HUES6 (cell line): ENCODE results near the gene CARHSP1.
"Not testable (repeated sequence)": the region's sequence is repeated elsewhere in the genome, so short reads cannot be mapped to it uniquely, and the experiment has no call there.

Experiments
- H3K27ac ChIP-seq: 2 replicates; pipeline ENCODE4 v1.7.0; 2013; ENCODE audit warnings: low read depth, mild to moderate bottlenecking, low read length, inconsistent platforms
- H3K27me3 ChIP-seq: 2 replicates; pipeline ENCODE4 v1.6.1; 2013; ENCODE audit warnings: low read length; ENCODE audit not compliant: control insufficient read depth, insufficient read depth
- H3K36me3 ChIP-seq: 2 replicates; pipeline ENCODE4 v1.6.1; 2013; ENCODE audit warnings: low read length; ENCODE audit not compliant: control insufficient read depth, insufficient read depth
- H3K4me1 ChIP-seq: 2 replicates; pipeline ENCODE4 v1.6.1; 2013; ENCODE audit warnings: low read length; ENCODE audit not compliant: control insufficient read depth, insufficient read depth
- H3K4me3 ChIP-seq: 2 replicates; pipeline ENCODE4 v1.5.1; 2013; ENCODE audit warnings: low read depth, low read length
- H3K9ac ChIP-seq: one replicate; pipeline ENCODE4 v1.6.1; 2013; ENCODE audit warnings: mild to moderate bottlenecking, low read length
- H3K9me3 ChIP-seq: 2 replicates; pipeline ENCODE4 v1.6.1; 2013; ENCODE audit warnings: low read depth, low read length; ENCODE audit not compliant: control insufficient read depth, insufficient read depth

Gene CARHSP1

GRCh38 chr16:8818504-8819270, 50.1 kb downstream of the CARHSP1 start:
- no peak overlapping the region for H3K9ac ChIP-seq
- no peaks in the 10 kb centered on the region for H3K27me3 ChIP-seq
- no peak overlapping the region for H3K27ac ChIP-seq
- peaks cover 9% of the 10 kb centered on the region for H3K4me1 ChIP-seq
- no peak overlapping the region for H3K4me3 ChIP-seq
- peaks cover 94% of the 10 kb centered on the region for H3K36me3 ChIP-seq
- H3K9me3 ChIP-seq: no peaks in the 10 kb centered on the region

- no peak overlapping the region for H3K27ac ChIP-seq
- peaks cover 94% of the 10 kb centered on the region for H3K36me3 ChIP-seq
These were observed 51.7 kb downstream of the CARHSP1 start for GRCh38 chr16:8816967-8817655.

GRCh38 chr16:8814095-8814806, 54.6 kb downstream of the CARHSP1 start:
- no peak overlapping the region for H3K4me3 ChIP-seq
- H3K9ac ChIP-seq: no peak overlapping the region
- H3K9me3 ChIP-seq: no peaks in the 10 kb centered on the region
- H3K4me1 ChIP-seq: no peaks in the 10 kb centered on the region
- H3K27ac ChIP-seq: no peak overlapping the region
- no peaks in the 10 kb centered on the region for H3K27me3 ChIP-seq
- H3K36me3 ChIP-seq: peaks cover 95% of the 10 kb centered on the region

More at GRCh38 chr16:8816967-8817655, 51.7 kb downstream of the CARHSP1 start:
- Histone ChIP-seq H3K4me1 (peaks cover 6% of the 10 kb centered on the region), H3K9me3 (no peaks in the 10 kb centered on the region), H3K4me3 (no peak overlapping the region), H3K27me3 (no peaks in the 10 kb centered on the region), H3K9ac (no peak overlapping the region)

- Histone ChIP-seq H3K9me3 (no peaks in the 10 kb centered on the region), H3K36me3 (peaks cover 96% of the 10 kb centered on the region), H3K27me3 (no peaks in the 10 kb centered on the region), H3K27ac (no peak overlapping the region), H3K4me1 (no peaks in the 10 kb centered on the region), H3K9ac (no peak overlapping the region), H3K4me3 (no peak overlapping the region)
These were observed 56.5 kb downstream of the CARHSP1 start for GRCh38 chr16:8812162-8812843.

- Histone ChIP-seq H3K27ac (no peak overlapping the region), H3K36me3 (peaks cover 96% of the 10 kb centered on the region), H3K4me3 (no peak overlapping the region), H3K9ac (no peak overlapping the region), H3K9me3 (no peaks in the 10 kb centered on the region), H3K27me3 (no peaks in the 10 kb centered on the region), H3K4me1 (no peaks in the 10 kb centered on the region)
These were observed 60.0 kb downstream of the CARHSP1 start for GRCh38 chr16:8808613-8809353.

GRCh38 chr16:8808009-8808408, 60.8 kb downstream of the CARHSP1 start:
- no peak overlapping the region for H3K4me3 ChIP-seq
- peaks cover 95% of the 10 kb centered on the region for H3K36me3 ChIP-seq
- no peak overlapping the region for H3K27ac ChIP-seq
- H3K4me1 ChIP-seq: no peaks in the 10 kb centered on the region
- no peaks in the 10 kb centered on the region for H3K27me3 ChIP-seq
- H3K9ac ChIP-seq: no peak overlapping the region
- no peaks in the 10 kb centered on the region for H3K9me3 ChIP-seq

GRCh38 chr16:8807189-8807588, 61.6 kb downstream of the CARHSP1 start:
- Histone ChIP-seq H3K27ac (no peak overlapping the region), H3K27me3 (no peaks in the 10 kb centered on the region), H3K4me1 (no peaks in the 10 kb centered on the region), H3K9me3 (no peaks in the 10 kb centered on the region), H3K36me3 (peaks cover 95% of the 10 kb centered on the region), H3K4me3 (no peak overlapping the region), H3K9ac (no peak overlapping the region)

- no peaks in the 10 kb centered on the region for H3K4me1 ChIP-seq
- H3K4me3 ChIP-seq: no peak overlapping the region
- no peaks in the 10 kb centered on the region for H3K9me3 ChIP-seq
- no peak overlapping the region for H3K27ac ChIP-seq
- no peak overlapping the region for H3K9ac ChIP-seq
- no peaks in the 10 kb centered on the region for H3K27me3 ChIP-seq
- H3K36me3 ChIP-seq: peaks cover 95% of the 10 kb centered on the region
These were observed 62.4 kb downstream of the CARHSP1 start for GRCh38 chr16:8806272-8806983.

- H3K9ac ChIP-seq: no peak overlapping the region
- no peaks in the 10 kb centered on the region for H3K9me3 ChIP-seq
- peaks cover 90% of the 10 kb centered on the region for H3K36me3 ChIP-seq
- peaks cover under 1% of the 10 kb centered on the region; the same call in 1 of the 2 replicates for H3K4me1 ChIP-seq
- H3K27ac ChIP-seq: no peak overlapping the region
- H3K4me3 ChIP-seq: no peak overlapping the region
- H3K27me3 ChIP-seq: no peaks in the 10 kb centered on the region
These were observed 64.5 kb downstream of the CARHSP1 start for GRCh38 chr16:8804313-8804712.

- H3K4me1 ChIP-seq, H3K4me3 ChIP-seq, H3K27me3 ChIP-seq, H3K9me3 ChIP-seq, H3K9ac ChIP-seq, H3K27ac ChIP-seq: not testable (repeated sequence)
- peaks cover 87% of the 10 kb centered on the region for H3K36me3 ChIP-seq
These were observed 65.1 kb downstream of the CARHSP1 start for GRCh38 chr16:8803733-8804132.
